Endothelial cell of umbilical vein (primary cell): ENCODE data around the gene F9. TPM values are rescaled to one million over a fixed set of nuclear protein-coding genes. Genes with fewer than 3 reads are reported as not detected.

Experiments
- BruUV-seq: library from RNA; stranded (reverse); fragments of 400-500 nt; replicated peaks from 2 replicates; lab custom pipeline; 2021; lab: Mats Ljungman, UMichigan
- CTCF ChIA-PET: fragments of 300-600, 350-600 bp; sonication (Branson Sonifier 250); formaldehyde crosslinking; loops from one replicate; lab custom pipeline; 2021; ENCODE audit warnings: antibody characterized with exemption, inconsistent platforms; lab: Charles Lee
- POLR2A ChIA-PET: fragments of 300-600, 350-600 bp; sonication (Branson Sonifier 250); formaldehyde crosslinking; loops from one replicate; lab custom pipeline; 2021; ENCODE audit warnings: antibody characterized with exemption, inconsistent platforms; lab: Charles Lee
- DNase-seq: peaks from one replicate; pipeline ENCODE4 v3.0.0-alpha.2; 2011; ENCODE audit warnings: low read depth, low spot score
- FAIRE-seq: peaks from 2 replicates; lab custom pipeline; 2011; peaks lifted over from hg19 to GRCh38; lab: Jason Lieb, UNC
- H2AFZ ChIP-seq: 2 replicates; pipeline ENCODE4 v1.6.0; 2012; ENCODE audit warnings: low read depth, low read length, control low read depth, inconsistent platforms
- H3K27ac ChIP-seq: 2 replicates; pipeline ENCODE4 v1.5.1; 2011; ENCODE audit warnings: low read depth, mild to moderate bottlenecking, control low read depth, low read length, moderate library complexity; ENCODE audit not compliant: insufficient read depth
- H3K27me3 ChIP-seq, 2 experiments: 2 replicates each; pipeline versions ENCODE4 v1.6.0 to v1.6.1; 2011; ENCODE audit warnings: low read length in 2 of 2, mixed read lengths in 1 of 2; ENCODE audit not compliant: control insufficient read depth in 2 of 2, insufficient read depth in 2 of 2
- H3K36me3 ChIP-seq, 2 experiments: 2 replicates in 1 of 2; 3 replicates in 1 of 2; pipeline ENCODE4 v1.5.1; 2011; ENCODE audit warnings: low read length in 2 of 2, mild to moderate bottlenecking in 1 of 2, moderate library complexity in 1 of 2; ENCODE audit not compliant: control insufficient read depth in 2 of 2, insufficient read depth in 2 of 2; ENCODE audit errors: extremely low read depth in 1 of 2
- H3K4me1 ChIP-seq: 3 replicates; pipeline ENCODE4 v1.5.1; 2011; ENCODE audit warnings: mild to moderate bottlenecking, low read length; ENCODE audit not compliant: control insufficient read depth, insufficient read depth; ENCODE audit errors: extremely low read depth
- H3K4me2 ChIP-seq: 2 replicates; pipeline ENCODE4 v1.6.1; 2011; ENCODE audit warnings: low read length, control low read depth, mixed read lengths; ENCODE audit not compliant: insufficient read depth
- H3K4me3 ChIP-seq, 3 experiments: fragments of 200-600 bp in 1 of 3; sonication (generic), shearing (Covaris generic) in 1 of 3; replicated peaks in 1 of 3; 2 replicates each; pipeline ENCODE4 v1.5.1; 2011 to 2016; ENCODE audit warnings: control low read depth in 3 of 3, low read length in 3 of 3, mild to moderate bottlenecking in 2 of 3, inconsistent platforms in 1 of 3, low read depth in 1 of 3, moderate library complexity in 1 of 3; ENCODE audit not compliant: insufficient read depth in 1 of 3
- H3K79me2 ChIP-seq: 2 replicates; pipeline ENCODE4 v1.6.0; 2012; ENCODE audit warnings: low read length, inconsistent platforms; ENCODE audit not compliant: control insufficient read depth, insufficient read depth
- H3K9ac ChIP-seq: replicated peaks from 2 replicates; pipeline ENCODE3; 2011; ENCODE audit warnings: low read length, control low read depth; ENCODE audit not compliant: insufficient read depth; ENCODE audit errors: extremely low read depth
- H3K9me1 ChIP-seq: replicated peaks from 3 replicates; pipeline ENCODE4 v1.6.0; 2011; ENCODE audit warnings: mild to moderate bottlenecking, low read length; ENCODE audit not compliant: control insufficient read depth, insufficient read depth; ENCODE audit errors: extremely low read depth
- H3K9me3 ChIP-seq: replicated peaks from 2 replicates; pipeline ENCODE4 v1.5.1; 2012; ENCODE audit warnings: low read length, inconsistent platforms; ENCODE audit not compliant: control insufficient read depth, insufficient read depth
- H4K20me1 ChIP-seq: replicated peaks from 2 replicates; pipeline ENCODE3; 2011; ENCODE audit warnings: mild to moderate bottlenecking, low read length; ENCODE audit not compliant: control insufficient read depth, insufficient read depth; ENCODE audit errors: extremely low read depth
- CTCF ChIP-seq, 2 donors: IDR thresholded peaks; 1 replicate in 1 of 2; 2 replicates in 1 of 2; pipeline ENCODE4 v1.5.1; 2011; ENCODE audit warnings: low read length in 2 of 2, mild to moderate bottlenecking in 2 of 2, moderate library complexity in 2 of 2, control low read depth in 1 of 2, inconsistent platforms in 1 of 2, low read depth in 1 of 2; ENCODE audit not compliant: insufficient read depth in 1 of 2; ENCODE audit errors: extremely low read depth in 1 of 2
- EZH2 ChIP-seq: IDR thresholded peaks from 2 replicates; pipeline ENCODE4 v1.6.1; 2012; ENCODE audit warnings: borderline replicate concordance, low read depth, mild to moderate bottlenecking, moderate library complexity, low read length, inconsistent platforms; ENCODE audit not compliant: severe bottlenecking
- FOS ChIP-seq: IDR thresholded peaks from 2 replicates; pipeline ENCODE4 v1.6.1; 2011; ENCODE audit warnings: mild to moderate bottlenecking, low read length, moderate library complexity, borderline replicate concordance; ENCODE audit not compliant: insufficient read depth
- GATA2 ChIP-seq: IDR thresholded peaks from 2 replicates; pipeline ENCODE4 v1.7.0; 2011; ENCODE audit warnings: low read depth, mild to moderate bottlenecking, moderate library complexity, mixed read lengths, low read length; ENCODE audit not compliant: insufficient read length, insufficient read depth
- JUN ChIP-seq: IDR thresholded peaks from 2 replicates; pipeline ENCODE4 v1.6.1; 2011; ENCODE audit warnings: borderline replicate concordance, low read depth; ENCODE audit not compliant: insufficient read length, insufficient read depth
- MAX ChIP-seq: IDR thresholded peaks from 2 replicates; pipeline ENCODE4 v1.6.1; 2011; ENCODE audit not compliant: insufficient read depth, insufficient read length
- MYC ChIP-seq: IDR thresholded peaks from one replicate; pipeline ENCODE4 v1.6.1; 2011; ENCODE audit warnings: mild to moderate bottlenecking, low read depth, low read length
- POLR2A ChIP-seq: IDR thresholded peaks from 2 replicates; pipeline ENCODE4 v1.6.1; 2012; ENCODE audit warnings: low read depth, mild to moderate bottlenecking, control low read depth, low read length
- POLR2AphosphoS5 ChIP-seq: IDR thresholded peaks from 2 replicates; pipeline ENCODE4 v1.6.1; 2012; ENCODE audit warnings: low read depth, mild to moderate bottlenecking, control low read depth, low read length, moderate library complexity; ENCODE audit not compliant: insufficient read depth
- dilution Hi-C: fragments of 300-500 bp; cut with MboI; formaldehyde crosslinking; loops from one replicate; pipeline ENCODE4 v1.15.0; 2019; ENCODE audit warnings: low sequenced_read_pairs; ENCODE audit not compliant: extremely low pct_ligation_motif_present
- intact Hi-C: fragments of 100-400 bp; cut with micrococcal nuclease; formaldehyde crosslinking; loops from one replicate; pipeline ENCODE4 v1.10.0; 2022
- polyA plus RNA-seq, 4 experiments: library from polyadenylated mRNA; depleted of rRNA in 3 of 4; stranded (reverse) in 3 of 4; unstranded in 1 of 4; fragments of >200 nt; gene quantifications; 2 replicates each; pipeline versions ENCODE4 v1.2.1 to v1.2.3, GENCODE V29; 2011 to 2012; ENCODE audit warnings: missing spikeins in 1 of 4
- total RNA-seq: library from RNA; stranded (reverse); gene quantifications from 2 replicates; pipeline ENCODE4 v1.2.3, GENCODE V29; 2021

Gene F9
- total and polyA plus RNA-seq, 2 donors (not counting 3 experiments of a cell fraction or from before 2014, with no cell fraction given): not detected

GRCh38 chrX:139585613-139586012 lies 55.1 kb downstream of the F9 start:
- Histone ChIP-seq H3K4me3 (no peak overlapping the region), H3K79me2 (no peaks in the 10 kb centered on the region), H4K20me1 (no peaks in the 10 kb centered on the region), H2AFZ (no peak overlapping the region), H3K4me1 (no peaks in the 10 kb centered on the region), H3K4me2 (no peak overlapping the region), H3K36me3 (no peaks in the 10 kb centered on the region), H3K27ac (no peak overlapping the region), H3K9me1 (no peaks in the 10 kb centered on the region), H3K27me3 (no peaks in the 10 kb centered on the region), H3K9ac (no peak overlapping the region), H3K9me3 (no peaks in the 10 kb centered on the region)
- no peak for TF ChIP-seq POLR2A
- TF ChIP-seq POLR2AphosphoS5: no peak
- TF ChIP-seq JUN: no peak
- TF ChIP-seq MAX: no peak
- no peak for TF ChIP-seq CTCF (IDR thresholded peaks at IDR 0.05; ENCODE audit: extremely low read depth in 1 of 2, insufficient read depth in 1 of 2, low read depth in 1 of 2, low read length in 2 of 2)
- TF ChIP-seq MYC: no peak
- TF ChIP-seq FOS: no peak
- TF ChIP-seq GATA2: no peak
- TF ChIP-seq EZH2: no peak
- no TSS peak for BruUV-seq
- no peak for FAIRE-seq
- DNase-seq: no peak
- CTCF ChIA-PET: no interaction called here
- intact Hi-C loops: no loop called here
- dilution Hi-C loops: no loop called here
- POLR2A ChIA-PET: no interaction called here
